Thyroid gland (tissue), 4 donors: ENCODE results near the gene ERCC5. TPM values are rescaled to one million over a fixed set of nuclear protein-coding genes. Genes with fewer than 3 reads are reported as not detected.

Source experiments
- DNase-seq, 2 donors: peaks; one replicate each; pipeline ENCODE4 v3.0.0-alpha.2; 2019
- H3K27ac ChIP-seq, 3 donors: fragments of 200-600 bp; sonication (generic); 1 replicate in 2 of 3; 2 replicates in 1 of 3; pipeline ENCODE4 v1.5.1; 2016 to 2019; ENCODE audit warnings: mild to moderate bottlenecking in 1 of 3, moderate library complexity in 1 of 3
- H3K27me3 ChIP-seq: fragments of 200-600 bp; sonication (generic); one replicate; pipeline ENCODE4 v1.5.1; 2019
- H3K36me3 ChIP-seq, 2 donors: fragments of 200-600 bp; sonication (generic); one replicate each; pipeline ENCODE4 v1.5.1; 2016 to 2019
- H3K4me1 ChIP-seq, 2 donors: fragments of 200-600 bp; sonication (generic); one replicate each; pipeline ENCODE4 v1.5.1; 2017 to 2019
- H3K4me3 ChIP-seq, 3 donors: fragments of 200-600 bp; sonication (generic); replicated peaks in 1 of 3; 1 replicate in 2 of 3; 2 replicates in 1 of 3; pipeline ENCODE4 v1.5.1; 2016; ENCODE audit warnings: mild to moderate bottlenecking in 1 of 3
- H3K9me3 ChIP-seq: fragments of 200-600 bp; sonication (generic); one replicate; pipeline ENCODE4 v1.5.1; 2017
- POLR2A ChIP-seq, 2 donors: fragments of 450-650 bp; IDR thresholded peaks; one replicate each; pipeline ENCODE4 v1.6.1; 2017; ENCODE audit warnings: antibody characterized with exemption in 2 of 2, mild to moderate bottlenecking in 2 of 2, moderate library complexity in 1 of 2
- whole genome bisulfite sequencing, 2 donors: methylation state at CpG; one replicate each; pipeline ENCODE4 v1.1.5; 2017; 5-methylcytosine and 5-hydroxymethylcytosine counted together
- intact Hi-C: fragments of 100-400 bp; cut with DNase I; formaldehyde crosslinking; loops from one replicate; pipeline ENCODE4 v1.15.1; 2023
- total RNA-seq, 4 donors: library from RNA; depleted of rRNA; stranded (reverse); fragments of >200 nt; gene quantifications; one replicate each; pipeline ENCODE4 v1.2.3, GENCODE V29; 2016
- TF ChIP-seq, protein P1 (sequence below), 6 experiments: fragments of 200-600 bp in 3 of 6; fragments of 450-650 bp in 3 of 6; sonication (generic) in 3 of 6; IDR thresholded peaks; one replicate each; pipeline ENCODE4 v1.5.1; 2016 to 2019; ENCODE audit warnings: antibody characterized with exemption in 6 of 6, mild to moderate bottlenecking in 2 of 6, inconsistent platforms in 1 of 6, moderate library complexity in 1 of 6

The ERCC5 gene
- 100 to 1,000 TPM in 2 of 4 donors, 10 to 100 TPM in 2; 57.2 to 119 (median 102) TPM for total RNA-seq

- H3K27ac ChIP-seq = peak within 1 kb of the TSS; percentile 74 to 98 (median 95)
- H3K27me3 ChIP-seq = no peaks in the 10 kb centered on the region
- intact Hi-C loops = loop anchor here (5.0 kb wide), 1 partner anchor 263 kb away; no protein-coding TSS in a partner anchor
- H3K4me3 ChIP-seq = peak within 1 kb of the TSS; percentile 43 to 85 (median 49)
- DNase-seq = peak; percentile 93 to 94
- H3K9me3 ChIP-seq = no peaks in the 10 kb centered on the region
- peak; percentile 13 to 77 for TF ChIP-seq POLR2A (IDR thresholded peaks at IDR 0.05)
- TF ChIP-seq, protein P1, sequence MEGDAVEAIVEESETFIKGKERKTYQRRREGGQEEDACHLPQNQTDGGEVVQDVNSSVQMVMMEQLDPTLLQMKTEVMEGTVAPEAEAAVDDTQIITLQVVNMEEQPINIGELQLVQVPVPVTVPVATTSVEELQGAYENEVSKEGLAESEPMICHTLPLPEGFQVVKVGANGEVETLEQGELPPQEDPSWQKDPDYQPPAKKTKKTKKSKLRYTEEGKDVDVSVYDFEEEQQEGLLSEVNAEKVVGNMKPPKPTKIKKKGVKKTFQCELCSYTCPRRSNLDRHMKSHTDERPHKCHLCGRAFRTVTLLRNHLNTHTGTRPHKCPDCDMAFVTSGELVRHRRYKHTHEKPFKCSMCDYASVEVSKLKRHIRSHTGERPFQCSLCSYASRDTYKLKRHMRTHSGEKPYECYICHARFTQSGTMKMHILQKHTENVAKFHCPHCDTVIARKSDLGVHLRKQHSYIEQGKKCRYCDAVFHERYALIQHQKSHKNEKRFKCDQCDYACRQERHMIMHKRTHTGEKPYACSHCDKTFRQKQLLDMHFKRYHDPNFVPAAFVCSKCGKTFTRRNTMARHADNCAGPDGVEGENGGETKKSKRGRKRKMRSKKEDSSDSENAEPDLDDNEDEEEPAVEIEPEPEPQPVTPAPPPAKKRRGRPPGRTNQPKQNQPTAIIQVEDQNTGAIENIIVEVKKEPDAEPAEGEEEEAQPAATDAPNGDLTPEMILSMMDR (IDR thresholded peaks at IDR 0.05) = peak in 1 of 6 experiments; percentile 26
- 0% methylated on average over 25 to 38 of the region's 49 CpGs for WGBS, 2 donors
- peaks cover 7 to 16% of the 10 kb centered on the region in 2 donors for H3K4me1 ChIP-seq
- no peaks in the 10 kb centered on the region for H3K36me3 ChIP-seq
Observed at GRCh38 chr13:102845630-102846260, at the start of gene ERCC5. ERCC5 (plus strand) TSS chr13:102846032; CDS start chr13:102846267, 235 bp downstream.

DNA sequence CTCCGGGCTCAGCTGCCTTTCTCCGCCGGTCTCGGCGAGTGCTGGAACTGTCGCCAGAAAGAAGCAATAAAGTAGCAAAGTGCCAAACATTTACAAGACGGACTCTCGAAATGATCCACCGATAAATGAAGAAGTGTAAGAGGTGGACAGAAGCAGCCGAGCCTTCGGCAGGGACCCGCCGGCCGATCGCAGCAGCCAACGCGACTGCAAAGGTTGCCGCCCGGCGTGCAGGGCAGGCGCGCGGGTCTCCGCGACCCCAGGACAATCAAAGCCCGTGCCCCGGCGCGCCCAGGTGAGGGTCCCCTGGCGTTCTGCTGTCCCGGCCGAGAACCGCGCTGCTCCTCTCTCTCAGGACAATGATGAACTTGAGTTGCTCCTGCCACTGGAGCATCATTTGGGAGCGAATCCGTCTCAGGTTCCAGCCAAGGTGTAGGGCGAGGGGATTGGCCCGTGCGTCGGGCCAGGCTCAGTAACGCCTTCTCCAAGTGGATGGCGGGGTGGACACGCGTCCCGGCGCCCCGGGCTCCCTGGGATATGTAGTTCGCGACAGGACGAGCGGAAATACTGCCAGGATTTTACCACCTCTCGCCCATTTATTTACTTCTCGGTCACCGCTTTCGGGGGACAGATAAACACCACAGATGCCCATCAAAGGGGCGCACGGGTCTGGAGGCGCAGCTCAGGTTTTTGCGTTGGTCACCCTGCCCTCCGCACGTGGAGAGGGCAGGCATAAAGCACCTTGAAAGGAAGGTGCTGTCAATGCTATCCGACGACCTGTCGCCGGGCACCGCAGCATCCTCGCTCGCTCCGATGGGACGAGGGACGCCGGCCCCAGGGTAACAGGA, 47.0 kb upstream of the ERCC5 start, which contains the start of the genes BIVM and POGLUT2:
Gene BIVM (plus strand): TSS at position 539 of the 845 bp plus-strand sequence. CDS start 8,149 bp downstream, outside the sequence.
Gene POGLUT2 (minus strand): TSS at position 396 of the 845 bp plus-strand sequence. CDS start 306 bp downstream, at position 90.
- Histone ChIP-seq H3K27me3 (no peaks in the 10 kb centered on the region), H3K4me1 (peaks cover 0 to 10% of the 10 kb centered on the region in 2 donors), H3K9me3 (no peaks in the 10 kb centered on the region), H3K36me3 (no peaks in the 10 kb centered on the region), H3K4me3 (peak within 1 kb of the TSS; percentile 37 to 77 (median 66)), H3K27ac (peak within 1 kb of the TSS; percentile 10 to 76 (median 69))
- TF ChIP-seq POLR2A (IDR thresholded peaks at IDR 0.05) = peak in 1 of 2 donors; percentile 27
- TF ChIP-seq, protein P1 (IDR thresholded peaks at IDR 0.05) = no peak
- intact Hi-C loops = loop anchor here (5.0 kb wide), 1 partner anchor 207 kb away; no protein-coding TSS in a partner anchor
- DNase-seq = peak; percentile 89 to 93
- 0 to 3% methylated on average over 17 to 56 of the region's 72 CpGs for WGBS, 2 donors

DNA sequence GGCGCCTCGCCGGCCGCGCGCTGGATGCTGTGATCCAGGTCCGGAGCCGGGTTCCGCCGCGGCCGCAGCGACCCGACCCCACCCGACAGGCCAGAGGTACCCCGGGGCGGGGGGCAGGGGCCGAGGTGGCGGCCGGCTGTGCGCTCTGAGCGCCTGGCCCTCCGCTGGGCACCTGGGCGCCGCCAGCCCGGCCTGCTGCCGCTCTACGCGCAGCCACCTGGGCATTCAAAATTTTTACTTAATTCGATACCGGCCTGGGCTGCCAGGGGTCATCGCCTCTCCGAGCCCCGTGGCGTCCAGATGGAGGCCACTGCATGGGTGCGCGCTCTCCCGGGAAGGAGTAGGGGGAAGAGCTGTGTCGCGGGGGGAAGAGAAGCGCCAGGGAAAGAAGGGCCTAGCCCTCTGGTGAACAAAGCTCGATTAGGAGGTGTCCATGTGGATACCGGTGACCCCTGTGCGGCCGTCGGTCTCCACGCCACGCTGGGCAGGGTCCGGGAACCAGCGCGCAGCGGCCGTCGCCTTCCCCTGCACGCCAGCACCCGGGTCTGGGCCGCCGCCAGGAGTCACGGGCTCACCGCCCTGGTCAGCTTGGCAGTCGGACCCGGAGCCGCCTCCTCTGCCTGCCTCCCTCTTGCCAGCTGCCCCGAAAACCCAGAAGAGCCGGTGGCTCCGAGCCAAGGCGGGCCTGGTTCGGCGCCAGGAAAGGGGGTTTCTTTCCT, 46.2 kb upstream of the ERCC5 start:
- no peaks in the 10 kb centered on the region for H3K27me3 ChIP-seq
- TF ChIP-seq POLR2A (IDR thresholded peaks at IDR 0.05) = no peak
- TF ChIP-seq, protein P1 (IDR thresholded peaks at IDR 0.05) = no peak
- 0 to 1% methylated on average over 16 to 30 of the region's 69 CpGs for WGBS, 2 donors
- H3K27ac ChIP-seq = peak overlapping the region; percentile 10 to 76 (median 69)
- no peaks in the 10 kb centered on the region for H3K36me3 ChIP-seq
- intact Hi-C loops = loop anchor here (5.0 kb wide), 1 partner anchor 207 kb away; no protein-coding TSS in a partner anchor
- no peaks in the 10 kb centered on the region for H3K9me3 ChIP-seq
- H3K4me3 ChIP-seq = peak overlapping the region; percentile 37 to 77 (median 66)
- DNase-seq = peak; percentile 31 to 33
- H3K4me1 ChIP-seq = peaks cover 0 to 10% of the 10 kb centered on the region in 2 donors

- WGBS, 2 donors = 4 to 5% methylated on average over 29 to 31 of the region's 81 CpGs
- intact Hi-C loops = no loop called here
- H3K36me3 ChIP-seq = no peaks in the 10 kb centered on the region
- TF ChIP-seq, protein P1 (IDR thresholded peaks at IDR 0.05) = peak; percentile 15 to 77 (median 55)
- TF ChIP-seq POLR2A (IDR thresholded peaks at IDR 0.05) = peak in 1 of 2 donors; percentile 34
- H3K9me3 ChIP-seq = no peaks in the 10 kb centered on the region
- peak overlapping the region; percentile 37 to 77 (median 66) for H3K4me3 ChIP-seq
- H3K27ac ChIP-seq = peak overlapping the region; percentile 48 to 76 (median 69)
- H3K27me3 ChIP-seq = no peaks in the 10 kb centered on the region
- peak; percentile 77 to 81 for DNase-seq
- peaks cover 0 to 10% of the 10 kb centered on the region in 2 donors for H3K4me1 ChIP-seq
Observed at GRCh38 chr13:102800145-102801041, 45.4 kb upstream of the ERCC5 start.
